ENCODE data around the gene PDZRN4.
A peak's percentile ranks its signal among the peaks of the same experiment; 100 is the strongest.

The PDZRN4 gene

GRCh38 chr12:41380878-41381277 is 192.8 kb downstream of the PDZRN4 start:
- DNase-seq = no peak
- Mint-ChIP-seq H3K27ac (no peak overlapping the region), H3K4me3 (no peak overlapping the region), H3K27me3 (ENCODE audit: low read depth, poor library complexity) (no peaks in the 10 kb centered on the region), H3K36me3 (ENCODE audit: low read depth) (no peaks in the 10 kb centered on the region), H3K9me3 (peaks cover 24% of the 10 kb centered on the region), H3K4me1 (no peaks in the 10 kb centered on the region)
- TF ChIP-seq CTCF (IDR thresholded peaks at IDR 0.05) = no peak

- Mint-ChIP-seq H3K27ac (no peak overlapping the region), H3K4me1 (no peaks in the 10 kb centered on the region), H3K36me3 (ENCODE audit: low read depth) (peaks cover 14% of the 10 kb centered on the region), H3K27me3 (ENCODE audit: low read depth, poor library complexity) (no peaks in the 10 kb centered on the region), H3K9me3 (peaks cover 17% of the 10 kb centered on the region), H3K4me3 (no peak overlapping the region)
- no peak for TF ChIP-seq CTCF (IDR thresholded peaks at IDR 0.05)
- no peak for DNase-seq
These were observed 214.7 kb downstream of the PDZRN4 start for GRCh38 chr12:41402801-41403200.

- H3K36me3 Mint-ChIP-seq (ENCODE audit: low read depth) = peaks cover 14% of the 10 kb centered on the region
- peaks cover 17% of the 10 kb centered on the region for H3K9me3 Mint-ChIP-seq
- H3K27me3 Mint-ChIP-seq (ENCODE audit: low read depth, poor library complexity) = no peaks in the 10 kb centered on the region
- no peak overlapping the region for H3K4me3 Mint-ChIP-seq
- DNase-seq = peak; percentile 2
- no peak overlapping the region for H3K27ac Mint-ChIP-seq
- H3K4me1 Mint-ChIP-seq = no peaks in the 10 kb centered on the region
- TF ChIP-seq CTCF (IDR thresholded peaks at IDR 0.05) = no peak
These were observed 219.2 kb downstream of the PDZRN4 start for GRCh38 chr12:41407232-41407799.

GRCh38 chr12:41409628-41410027 is 221.5 kb downstream of the PDZRN4 start:
- Mint-ChIP-seq H3K27me3 (ENCODE audit: low read depth, poor library complexity) (no peaks in the 10 kb centered on the region), H3K36me3 (ENCODE audit: low read depth) (peaks cover 10% of the 10 kb centered on the region), H3K4me3 (no peak overlapping the region), H3K27ac (no peak overlapping the region), H3K9me3 (peaks cover 10% of the 10 kb centered on the region), H3K4me1 (no peaks in the 10 kb centered on the region)
- DNase-seq = no peak
- TF ChIP-seq CTCF (IDR thresholded peaks at IDR 0.05) = no peak

GRCh38 chr12:41418586-41418985 is 230.5 kb downstream of the PDZRN4 start:
- Mint-ChIP-seq H3K27me3 (ENCODE audit: low read depth, poor library complexity) (no peaks in the 10 kb centered on the region), H3K4me1 (no peaks in the 10 kb centered on the region), H3K36me3 (ENCODE audit: low read depth) (no peaks in the 10 kb centered on the region), H3K27ac (no peak overlapping the region), H3K9me3 (no peaks in the 10 kb centered on the region), H3K4me3 (no peak overlapping the region)
- no peak for TF ChIP-seq CTCF (IDR thresholded peaks at IDR 0.05)
- no peak for DNase-seq

GRCh38 chr12:41419131-41419893 is 231.2 kb downstream of the PDZRN4 start:
- no peak for TF ChIP-seq CTCF (IDR thresholded peaks at IDR 0.05)
- DNase-seq = no peak
- H3K27ac Mint-ChIP-seq = no peak overlapping the region
- no peaks in the 10 kb centered on the region for H3K9me3 Mint-ChIP-seq
- H3K27me3 Mint-ChIP-seq (ENCODE audit: low read depth, poor library complexity) = no peaks in the 10 kb centered on the region
- no peak overlapping the region for H3K4me3 Mint-ChIP-seq
- no peaks in the 10 kb centered on the region for H3K36me3 Mint-ChIP-seq (ENCODE audit: low read depth)
- no peaks in the 10 kb centered on the region for H3K4me1 Mint-ChIP-seq
